HT1080 (cell line): ENCODE measurements around the gene RNU1-4. TPM values are rescaled to one million over a fixed set of nuclear protein-coding genes. Genes with fewer than 3 reads are reported as not detected.
"Not testable (repeated sequence)": the region's sequence is repeated elsewhere in the genome, so short reads cannot be mapped to it uniquely, and the experiment has no call there.

Experiments used
- DNase-seq: peaks from one replicate; pipeline ENCODE4 v3.0.0-alpha.2; 2015; ENCODE audit warnings: low read depth
- total RNA-seq: library from RNA; depleted of rRNA; stranded (reverse); fragments of >200 nt; shearing (Covaris generic); gene quantifications from 2 replicates; pipeline ENCODE4 v1.2.3, GENCODE V29; 2014

The RNU1-4 gene
- total RNA-seq, 1 experiment from 2014 or later = not detected

DNA sequence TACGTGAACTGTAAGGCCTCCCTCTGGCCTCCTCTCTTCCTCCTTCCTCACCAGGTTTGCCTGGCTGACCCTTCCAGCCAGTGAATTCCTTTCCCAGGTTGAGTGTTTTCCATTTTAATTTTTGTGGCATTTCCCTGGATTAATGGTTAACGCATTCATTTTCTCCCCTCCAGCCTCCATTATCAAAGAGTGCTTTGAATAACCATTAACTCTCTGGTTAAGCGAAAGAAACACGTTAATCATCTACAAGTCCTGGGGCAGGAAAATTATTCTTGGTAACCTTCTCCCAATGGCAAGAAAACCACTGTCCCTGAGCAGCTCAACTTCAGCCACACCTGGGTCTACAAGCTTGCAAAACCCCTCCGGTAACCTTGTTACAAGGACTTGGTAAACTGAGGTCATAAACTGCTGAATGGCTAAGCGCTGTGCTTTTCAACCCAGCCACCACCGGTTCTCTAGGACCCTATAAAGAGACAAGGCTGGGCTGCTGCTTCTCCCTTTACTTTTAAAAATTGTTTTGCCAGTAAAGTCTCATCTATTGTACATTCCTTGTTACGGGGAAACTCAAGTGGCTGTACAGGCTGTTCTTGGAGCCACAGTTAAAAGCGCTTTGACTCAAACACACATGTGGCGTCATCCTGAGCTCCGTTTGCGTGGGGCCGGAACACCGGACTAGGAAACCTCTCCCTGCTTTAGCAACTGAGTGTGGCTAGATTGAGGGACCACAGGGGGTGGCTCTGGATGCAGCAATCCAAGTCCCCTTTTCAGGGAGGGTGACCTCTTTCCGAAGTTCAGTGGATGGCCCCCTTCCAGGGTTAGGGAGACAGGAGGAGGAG is 24.7 kb downstream of the RNU1-4 start:
- DNase-seq = not testable (repeated sequence)

DNA sequence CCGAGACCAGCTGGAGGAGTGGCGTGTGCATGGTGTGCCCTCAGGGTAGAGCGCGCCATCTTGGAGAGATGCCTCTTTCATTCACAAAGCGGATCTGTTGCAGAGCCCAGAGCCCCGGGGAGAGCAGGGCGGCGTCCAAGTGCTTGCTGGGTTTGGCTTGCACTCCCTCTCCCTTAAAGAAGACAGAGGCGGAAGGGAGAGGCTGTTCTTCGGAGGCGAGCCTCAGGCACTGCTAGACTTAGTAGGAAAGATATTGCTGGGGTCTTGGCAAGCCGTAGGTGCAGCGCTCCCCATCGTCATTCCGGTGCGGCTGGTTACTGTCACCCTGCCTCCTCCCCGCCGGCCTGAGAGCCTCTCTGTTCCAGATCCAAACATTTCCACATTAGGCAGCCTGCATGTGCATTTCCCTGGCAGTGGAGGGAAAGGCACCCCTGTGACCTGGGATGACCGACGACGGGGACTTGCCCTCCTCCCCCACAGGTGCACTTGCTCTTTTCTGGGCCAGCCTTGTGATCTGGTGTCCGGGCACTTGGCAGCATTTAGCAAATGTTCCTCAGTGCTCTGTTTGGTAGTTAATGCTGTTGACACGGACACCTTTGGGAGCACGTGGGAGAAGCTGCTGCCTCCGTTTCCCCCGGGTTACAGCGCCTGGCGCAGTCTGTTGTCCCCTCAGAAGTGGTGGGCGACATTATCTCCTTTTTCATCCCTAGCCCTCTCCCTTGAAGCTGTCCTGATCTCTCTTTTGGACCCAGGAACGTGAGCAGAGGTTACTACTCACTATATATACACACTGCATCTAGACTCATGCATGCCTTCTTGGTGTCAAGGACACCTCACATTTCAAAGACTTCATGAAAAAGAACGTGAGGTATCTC is 25.7 kb downstream of the RNU1-4 start:
- not testable (repeated sequence) for DNase-seq

DNA sequence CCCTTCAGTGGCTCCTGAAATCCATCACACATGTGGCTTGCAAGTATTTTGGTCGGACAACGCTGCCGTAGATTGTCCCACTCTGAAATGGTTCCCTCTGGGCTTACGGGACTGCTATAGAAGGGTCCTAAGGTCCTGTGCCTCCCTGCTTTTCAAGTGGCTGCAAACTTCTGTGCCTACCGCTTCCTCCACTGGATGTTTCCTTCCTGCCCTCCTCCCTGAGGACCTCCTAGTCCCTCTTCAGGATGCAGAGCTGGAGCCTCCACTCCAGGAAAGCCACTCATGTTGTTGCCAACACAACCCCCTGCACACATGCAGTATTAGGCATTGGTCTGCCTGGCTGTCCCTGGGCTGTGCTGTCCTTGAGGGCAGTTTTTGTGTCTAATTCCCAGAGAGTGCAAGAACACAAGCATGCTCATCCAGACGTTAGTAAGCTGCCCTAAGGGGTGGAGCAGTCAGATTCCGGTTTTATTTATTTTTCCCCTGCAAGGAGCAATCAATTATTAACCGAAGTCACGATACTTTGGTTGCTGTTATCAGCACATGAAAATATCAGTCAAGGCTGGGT is 26.5 kb downstream of the RNU1-4 start:
- DNase-seq = not testable (repeated sequence)

DNA sequence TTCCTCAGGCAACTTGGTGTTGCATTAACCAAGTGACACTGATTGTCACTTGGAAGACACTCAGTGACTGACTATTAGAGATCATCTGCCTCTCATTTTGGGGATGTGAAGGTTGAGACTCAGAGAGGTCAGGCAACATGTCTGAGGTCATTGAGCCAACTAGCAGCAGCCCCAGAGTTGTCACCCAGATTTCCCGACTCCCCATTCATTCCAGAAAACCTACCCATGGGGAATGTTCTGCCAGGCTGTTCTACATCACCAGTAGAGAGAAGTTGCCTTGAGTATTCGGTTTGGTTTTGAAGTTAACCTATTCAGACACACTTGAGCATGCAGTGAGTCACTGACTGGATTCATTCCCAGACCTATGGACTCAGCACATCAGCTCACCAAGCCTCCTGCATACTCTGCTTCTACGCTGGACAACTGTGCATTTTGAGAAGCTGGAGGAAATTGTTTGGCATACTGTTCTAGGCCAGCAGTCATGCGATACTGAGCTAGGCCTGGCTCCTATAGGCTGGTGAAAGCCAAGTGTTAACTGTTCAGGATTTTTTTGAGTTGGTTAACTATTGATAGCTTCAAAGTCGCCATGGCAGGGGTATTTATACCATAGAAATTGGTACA is 29.9 kb downstream of the RNU1-4 start:
- DNase-seq = peak; percentile 75

DNA sequence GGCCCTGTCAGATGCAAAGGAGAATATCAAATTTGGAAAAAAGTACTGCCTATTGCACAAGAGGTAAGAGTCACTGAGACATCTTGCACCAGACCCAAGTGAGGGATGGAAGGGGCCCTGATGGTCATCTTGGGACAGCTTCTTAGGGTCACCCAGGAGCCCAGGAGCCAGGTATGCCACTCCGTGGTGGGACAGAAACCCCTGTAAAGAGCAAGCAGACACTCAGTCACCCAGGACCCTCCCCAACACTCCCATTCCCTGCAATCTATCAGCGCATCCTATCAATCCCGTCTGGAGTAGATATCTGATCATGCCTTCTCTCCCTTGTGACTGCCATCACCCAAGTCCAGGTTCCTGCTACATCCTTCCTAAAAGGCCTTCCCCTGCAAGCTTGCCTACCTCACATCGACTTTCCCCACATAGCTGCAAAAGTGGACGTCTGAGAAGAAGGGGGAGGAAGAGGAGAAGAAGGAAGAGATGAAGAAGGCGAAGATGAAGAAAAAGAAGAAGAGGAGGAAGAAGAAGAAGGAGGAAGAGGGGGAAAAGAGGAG is 30.7 kb downstream of the RNU1-4 start:
- DNase-seq = not testable (repeated sequence)

DNA sequence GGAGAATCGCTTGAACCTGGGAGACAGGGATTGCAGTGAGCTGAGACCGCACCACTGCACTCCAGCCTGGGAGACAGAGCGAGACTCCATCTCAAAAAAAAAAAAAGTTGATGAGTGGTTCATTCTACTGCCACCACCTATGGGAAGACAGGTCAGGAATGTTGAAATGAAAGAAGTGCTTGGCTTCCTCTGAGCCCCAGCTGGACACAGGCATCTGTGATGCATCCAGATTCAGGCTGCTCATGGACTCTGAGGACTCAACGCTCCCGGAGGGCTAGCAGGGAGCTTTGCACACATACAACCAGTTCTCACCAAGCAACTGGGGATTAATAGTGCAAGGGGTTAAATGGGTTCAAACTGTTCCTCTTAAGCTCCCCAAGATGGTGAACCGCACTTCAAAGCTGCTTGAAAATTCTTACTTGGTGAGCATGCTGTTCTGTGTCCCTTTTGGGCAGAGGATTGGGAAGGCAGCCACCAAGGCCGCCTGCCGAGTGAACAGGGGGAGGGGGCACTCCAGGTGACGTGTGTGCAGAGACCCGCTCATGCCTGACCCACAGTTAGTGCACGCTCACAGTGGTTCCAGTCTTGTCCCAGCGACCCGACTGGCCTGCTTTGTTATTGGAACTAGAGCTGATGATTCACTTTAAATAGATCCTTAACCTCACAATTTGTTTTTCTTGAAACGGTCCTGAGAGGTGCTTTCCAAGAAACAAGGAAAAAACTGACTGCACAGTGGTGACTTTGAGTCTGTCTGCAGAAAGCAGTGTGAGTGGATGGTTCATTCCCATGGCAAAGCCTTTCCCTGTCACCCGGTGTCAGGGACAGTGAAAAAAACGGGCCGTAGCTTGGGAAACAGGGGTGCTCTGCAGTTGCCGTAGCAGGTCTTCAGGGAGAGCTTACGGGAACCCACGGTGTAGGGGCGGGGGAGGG is 32.2 kb downstream of the RNU1-4 start:
- not testable (repeated sequence) for DNase-seq

DNA sequence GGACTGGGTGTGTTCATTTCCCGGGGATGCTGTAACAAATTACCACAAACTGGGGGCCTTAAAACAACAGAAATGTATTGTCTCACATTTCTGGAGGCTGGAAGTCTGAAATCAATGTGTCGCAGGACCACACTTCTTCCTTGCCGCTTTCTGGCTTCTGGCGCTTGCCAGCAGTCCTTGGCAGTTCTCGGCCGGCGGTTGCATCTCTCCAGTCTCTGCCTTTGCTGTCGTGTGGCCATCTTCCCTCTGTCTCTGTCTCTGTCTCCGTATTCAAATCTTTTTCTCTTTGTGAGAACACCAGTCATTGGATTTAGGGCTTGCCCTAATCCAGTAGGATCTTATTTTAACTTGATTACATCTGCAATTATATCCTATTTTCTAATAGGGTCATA is 32.9 kb downstream of the RNU1-4 start:
- DNase-seq = not testable (repeated sequence)

DNA sequence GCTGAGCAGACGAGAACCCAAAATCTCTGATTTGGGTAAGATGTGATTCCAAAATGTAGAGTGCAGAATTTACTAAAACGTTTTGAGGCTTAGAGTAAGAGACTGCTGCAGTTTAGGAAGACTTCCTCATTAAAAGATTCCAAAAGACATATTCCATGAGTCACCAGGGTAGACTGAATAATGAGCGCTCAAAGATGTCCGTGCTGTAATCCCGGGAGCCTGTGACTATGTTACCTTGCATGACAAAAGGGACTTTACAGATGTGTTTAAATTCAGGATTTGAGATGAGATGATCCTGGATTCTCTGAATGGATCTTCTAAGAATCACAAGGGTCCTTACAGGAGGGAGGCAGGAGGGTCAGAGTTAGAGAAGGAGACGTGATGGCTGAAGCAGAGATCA is 33.4 kb downstream of the RNU1-4 start:
- not testable (repeated sequence) for DNase-seq

DNA sequence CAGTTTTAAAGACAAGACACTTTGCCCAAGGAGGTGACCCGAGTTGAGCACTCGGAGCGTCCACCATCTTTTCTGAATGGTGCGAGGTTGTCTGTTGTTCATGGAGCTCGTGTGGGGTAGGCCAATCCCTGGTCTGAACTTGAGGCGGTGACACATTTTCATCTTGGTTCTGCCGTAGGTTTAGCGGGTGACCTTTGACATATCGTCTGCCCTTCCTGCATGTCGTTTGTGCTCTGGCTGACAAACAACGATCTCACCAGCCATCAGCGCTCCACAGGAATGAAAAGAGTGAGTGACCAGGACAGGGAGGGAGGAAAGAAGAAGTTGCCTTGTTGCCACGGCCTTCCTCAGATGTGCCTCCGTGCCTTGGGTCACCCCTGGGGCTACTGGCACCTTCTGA is 34.5 kb downstream of the RNU1-4 start:
- not testable (repeated sequence) for DNase-seq

DNA sequence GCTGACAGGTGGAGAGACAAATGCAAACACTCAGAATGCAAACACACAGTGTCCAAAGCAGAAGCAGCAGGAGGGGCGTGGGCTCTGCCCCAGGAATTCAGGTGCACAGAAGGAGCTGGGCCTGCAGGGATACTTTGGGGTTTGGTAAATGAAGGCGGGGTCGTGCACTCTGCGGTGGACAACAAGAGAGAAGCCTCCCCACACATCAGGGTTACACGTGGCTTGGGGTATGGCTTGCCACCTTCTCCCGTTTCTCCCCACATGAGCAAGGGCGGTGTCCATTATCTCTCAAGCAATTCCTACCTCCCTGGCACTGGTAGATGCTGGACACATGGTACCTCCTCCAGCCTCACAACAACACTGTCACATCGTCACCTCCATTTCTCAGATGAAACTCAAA is 35.0 kb downstream of the RNU1-4 start:
- not testable (repeated sequence) for DNase-seq

DNA sequence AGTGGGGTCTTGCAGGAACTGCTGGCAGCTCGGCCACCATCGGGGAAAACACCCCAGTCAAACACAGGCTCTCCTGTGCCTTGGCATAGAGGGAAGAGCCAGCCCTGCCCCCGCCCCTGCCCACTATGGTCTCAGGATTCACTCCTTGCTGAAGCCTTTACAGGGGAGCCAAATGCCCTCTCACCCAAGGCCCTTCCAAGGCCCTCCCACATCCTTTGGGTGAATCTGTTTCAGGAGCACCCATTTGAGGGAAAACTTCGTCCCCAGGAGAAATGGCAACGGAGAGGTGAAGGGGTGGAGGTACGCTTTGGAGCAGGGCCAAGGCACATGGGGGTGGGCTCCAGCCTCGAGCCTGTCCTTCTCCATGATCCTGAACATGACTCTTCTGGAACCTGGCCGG is 35.9 kb downstream of the RNU1-4 start:
- not testable (repeated sequence) for DNase-seq

DNA sequence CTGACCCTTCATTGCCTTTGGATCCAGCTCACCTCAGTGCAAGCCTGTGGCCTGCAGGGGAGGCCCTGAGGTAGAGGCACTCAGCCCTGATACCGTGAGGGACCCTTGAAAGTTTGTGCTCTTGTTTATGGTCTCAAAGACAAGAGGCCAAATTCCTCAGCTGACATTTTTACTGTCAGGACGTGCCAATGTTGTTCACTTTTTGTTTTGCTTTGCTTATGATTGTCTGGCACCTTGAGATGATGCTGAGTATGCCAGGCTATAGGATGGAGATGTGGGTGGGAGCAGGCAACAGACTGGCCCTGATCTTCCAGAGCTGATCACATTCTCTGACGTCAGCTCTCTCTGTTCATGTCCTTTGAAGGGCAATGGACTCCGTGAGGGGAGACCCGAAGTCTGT is 36.5 kb downstream of the RNU1-4 start:
- not testable (repeated sequence) for DNase-seq

DNA sequence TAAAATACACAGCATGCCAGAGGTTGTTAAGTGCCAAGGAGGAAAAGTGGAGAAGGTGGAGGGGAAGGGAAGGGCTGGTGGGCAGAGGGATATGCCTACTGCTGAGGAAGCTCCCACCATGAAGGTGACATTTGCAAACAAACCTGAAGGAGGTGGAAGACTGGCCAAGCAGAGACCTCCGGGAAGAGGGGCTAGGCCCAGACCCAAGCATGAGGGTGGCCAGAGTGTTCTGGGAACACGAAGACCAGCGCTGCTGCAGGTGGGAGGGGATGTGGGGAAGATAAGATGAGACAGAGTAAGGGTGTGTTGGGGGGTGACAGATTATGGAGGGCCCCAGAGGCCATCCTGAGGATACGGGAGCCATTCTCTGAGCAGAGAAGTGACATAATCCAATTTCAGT is 37.5 kb downstream of the RNU1-4 start:
- DNase-seq = not testable (repeated sequence)

DNA sequence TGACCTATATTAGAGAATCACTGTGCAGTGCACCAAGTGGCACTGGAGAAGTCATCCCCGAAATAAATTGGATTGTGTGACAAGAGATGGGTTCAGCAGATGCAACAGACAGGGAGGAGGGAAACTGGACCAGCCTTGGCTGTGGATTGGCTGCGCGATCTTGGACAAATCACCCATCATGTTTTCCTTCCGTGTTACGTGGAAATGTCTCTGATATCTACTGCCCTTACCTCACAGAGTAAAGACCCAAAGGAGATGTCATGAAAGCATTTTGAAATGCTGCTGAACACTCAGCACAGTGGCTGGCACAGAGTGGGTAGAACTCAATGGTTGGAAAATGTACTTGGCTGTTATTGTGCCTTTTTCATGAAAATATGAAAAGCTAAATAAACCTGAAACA is 39.2 kb downstream of the RNU1-4 start:
- not testable (repeated sequence) for DNase-seq

DNA sequence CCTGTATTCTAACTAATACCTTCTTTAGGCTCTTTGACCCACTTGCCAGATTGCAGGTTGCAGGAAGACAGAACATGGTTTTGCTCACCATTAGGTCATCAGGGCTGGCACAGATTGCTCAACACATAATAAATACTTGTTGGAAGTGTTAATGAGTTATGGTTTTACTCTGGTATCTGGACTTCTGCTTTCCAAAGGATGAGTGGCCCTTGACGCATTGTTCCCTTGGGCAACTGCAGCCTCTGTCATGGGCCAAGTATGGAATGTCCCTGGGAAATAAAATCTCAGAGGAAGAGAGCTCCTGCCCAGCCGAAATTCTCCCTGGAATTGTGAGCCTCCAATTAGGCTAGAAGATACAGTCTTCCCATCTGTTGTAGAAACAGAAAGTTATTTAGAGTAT is 40.7 kb downstream of the RNU1-4 start:
- not testable (repeated sequence) for DNase-seq

DNA sequence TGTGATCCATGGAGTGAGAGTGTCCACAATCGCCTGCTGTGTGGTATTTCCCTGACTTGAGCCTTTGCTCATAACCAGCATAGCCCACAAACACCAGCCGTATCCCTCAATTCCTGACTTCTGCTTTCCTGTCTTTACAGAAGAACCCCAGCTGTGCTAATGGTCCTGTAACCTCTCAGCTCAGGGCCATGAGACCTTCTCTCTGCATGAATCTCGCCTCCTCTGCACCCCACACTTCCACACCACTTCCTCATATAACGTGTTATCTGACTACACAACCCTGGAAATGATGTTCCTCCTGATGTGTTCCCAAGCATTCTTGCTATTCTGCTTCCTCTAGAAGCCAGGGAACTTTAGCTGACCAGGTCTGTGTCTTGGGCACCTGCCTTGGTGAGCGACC is 41.3 kb downstream of the RNU1-4 start:
- DNase-seq = not testable (repeated sequence)

DNA sequence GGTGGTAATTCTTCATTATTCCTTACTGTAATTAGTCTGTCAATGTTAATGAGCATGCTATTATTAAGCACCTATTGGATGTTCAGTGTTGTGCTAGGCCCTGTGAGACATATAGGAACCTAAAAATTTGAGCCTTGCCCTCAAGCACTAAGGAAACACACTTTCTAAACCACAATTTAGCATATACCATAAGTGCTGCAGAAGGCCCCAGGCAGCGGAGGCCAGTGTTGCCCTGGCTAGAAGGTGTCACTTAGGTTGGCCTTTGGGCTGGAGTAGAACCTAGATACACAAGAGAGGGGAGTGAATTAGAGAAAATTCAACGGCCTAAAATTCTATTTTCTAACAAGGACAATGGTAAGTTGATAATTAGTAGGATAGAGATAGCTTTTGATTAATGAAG is 44.6 kb downstream of the RNU1-4 start:
- not testable (repeated sequence) for DNase-seq

DNA sequence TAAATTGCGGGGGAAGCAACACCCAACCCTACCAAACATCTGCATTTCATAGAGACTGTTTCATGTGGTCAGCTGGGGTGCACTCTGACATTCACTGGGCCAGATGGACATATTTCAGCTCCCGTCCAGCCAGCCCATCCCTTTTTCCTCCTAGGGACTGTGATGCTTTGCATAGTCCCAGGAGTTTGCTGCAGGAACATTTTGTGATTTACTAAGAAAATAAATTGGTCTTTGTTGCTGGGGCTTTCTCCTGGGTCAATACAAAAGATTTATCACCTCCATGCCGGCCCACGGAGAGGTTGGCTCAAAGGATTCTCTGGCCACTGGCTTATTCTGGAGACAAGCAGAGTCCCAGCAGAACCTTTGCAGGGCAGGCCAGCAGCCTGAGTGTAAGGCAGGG is 46.0 kb downstream of the RNU1-4 start:
- DNase-seq = not testable (repeated sequence)

DNA sequence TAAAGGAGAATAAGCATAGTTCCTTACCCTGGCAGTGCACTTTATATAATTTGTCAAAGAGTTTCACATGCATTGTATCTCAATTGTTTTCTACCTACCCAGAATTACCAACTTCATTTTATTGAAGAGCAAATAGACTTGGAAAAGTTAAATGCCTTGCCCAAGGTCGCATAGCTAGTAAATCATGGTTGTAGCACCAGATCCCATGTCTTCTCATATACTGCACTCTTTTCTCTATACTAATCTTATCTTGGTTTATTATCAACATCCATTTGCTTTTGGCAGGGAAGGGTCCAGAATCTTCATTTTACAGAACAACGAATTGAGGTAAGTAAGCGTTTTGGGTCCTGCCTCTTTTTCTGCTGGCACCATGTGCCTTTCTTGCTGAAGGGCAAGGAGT is 46.9 kb downstream of the RNU1-4 start:
- DNase-seq = not testable (repeated sequence)

DNA sequence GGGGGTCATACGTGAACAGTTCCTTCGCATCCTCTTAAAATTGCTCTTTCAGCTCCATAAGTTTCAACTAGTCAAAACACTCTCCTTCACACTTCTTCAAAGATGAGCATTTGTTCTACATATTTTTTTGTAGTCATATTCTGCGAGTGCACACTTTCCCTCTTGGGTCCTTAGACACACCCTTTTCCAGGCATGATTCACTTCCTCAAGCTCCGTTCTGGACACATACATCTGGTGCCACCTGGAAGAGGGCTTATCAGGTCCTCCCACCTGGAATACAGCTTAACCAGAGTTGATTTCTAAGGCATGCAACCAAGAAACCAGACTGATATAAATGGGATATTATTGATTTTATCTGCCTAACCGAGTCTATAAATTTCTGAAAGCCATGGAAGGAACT is 47.4 kb downstream of the RNU1-4 start:
- not testable (repeated sequence) for DNase-seq
